K562 (cell line): ENCODE measurements around the gene FBXW11. TPM values are rescaled to one million over a fixed set of nuclear protein-coding genes. Genes with fewer than 3 reads are reported as not detected.

Experiments
- polyA plus RNA-seq, 8 experiments: library from polyadenylated mRNA; depleted of rRNA in 4 of 8; stranded (reverse) in 5 of 8; unstranded in 3 of 8; fragments of >200 nt; fragmentation: Nextera tagmentation in 2 of 8; fragmentation: Illumina TruSeq in 1 of 8; extraction: Ambion mirVana in 2 of 8; extraction: Trizol in 1 of 8; gene quantifications; 2 replicates each; pipeline versions ENCODE4 v1.2.1 to v1.2.3, GENCODE V29; 2011 to 2014; ENCODE audit warnings: inconsistent platforms in 1 of 8, missing spikeins in 1 of 8
- total RNA-seq, 7 experiments: library from RNA; depleted of rRNA in 6 of 7; stranded (reverse); fragments of >200 nt in 6 of 7; fragmentation: Illumina TruSeq in 2 of 7; extraction: Trizol in 2 of 7; gene quantifications; 2 replicates each; pipeline versions ENCODE4 v1.2.1 to v1.2.3, GENCODE V29; 2011 to 2021; ENCODE audit warnings: low replicate concordance in 1 of 7
- TF ChIP-seq, protein P1 (sequence below), 2 experiments: fragments of 450-650 bp in 1 of 2; sonication (generic) in 1 of 2; formaldehyde crosslinking in 1 of 2; IDR thresholded peaks; 2 replicates each; pipeline versions ENCODE4 v1.7.1 to v1.9.0; 2016 to 2022; ENCODE audit warnings: inconsistent platforms in 1 of 2, mild to moderate bottlenecking in 1 of 2, missing genetic modification reagents in 1 of 2
- TF ChIP-seq, protein P2 (sequence below): sonication (generic); IDR thresholded peaks from 2 replicates; pipeline ENCODE4 v1.6.1; 2016

The FBXW11 gene
- total and polyA plus RNA-seq, 9 of the 15 experiments (the other 6 are each of a cell fraction or from before 2014, with no cell fraction given), result 3.0 to 28.6 (median 23.6) TPM

DNA sequence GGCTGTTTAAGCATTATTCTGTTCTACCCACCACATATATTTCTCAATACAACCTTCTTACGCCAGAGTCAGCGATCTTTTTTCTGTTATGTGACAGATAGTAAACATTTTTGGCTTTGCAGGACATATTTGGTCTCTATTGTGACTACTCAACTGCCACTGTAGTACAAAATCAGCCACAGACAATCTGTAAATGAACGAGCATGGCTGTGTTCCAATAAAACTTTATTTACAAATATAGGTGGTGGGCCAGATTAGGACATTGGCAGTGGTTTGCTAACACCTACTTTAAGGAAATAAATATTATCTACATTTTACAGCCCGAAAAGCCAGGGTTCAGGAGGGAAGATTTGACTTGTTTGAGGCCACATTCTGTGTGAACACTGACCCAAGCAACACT is 40.2 kb upstream of the FBXW11 start (continued):
- TF ChIP-seq, protein P1, sequence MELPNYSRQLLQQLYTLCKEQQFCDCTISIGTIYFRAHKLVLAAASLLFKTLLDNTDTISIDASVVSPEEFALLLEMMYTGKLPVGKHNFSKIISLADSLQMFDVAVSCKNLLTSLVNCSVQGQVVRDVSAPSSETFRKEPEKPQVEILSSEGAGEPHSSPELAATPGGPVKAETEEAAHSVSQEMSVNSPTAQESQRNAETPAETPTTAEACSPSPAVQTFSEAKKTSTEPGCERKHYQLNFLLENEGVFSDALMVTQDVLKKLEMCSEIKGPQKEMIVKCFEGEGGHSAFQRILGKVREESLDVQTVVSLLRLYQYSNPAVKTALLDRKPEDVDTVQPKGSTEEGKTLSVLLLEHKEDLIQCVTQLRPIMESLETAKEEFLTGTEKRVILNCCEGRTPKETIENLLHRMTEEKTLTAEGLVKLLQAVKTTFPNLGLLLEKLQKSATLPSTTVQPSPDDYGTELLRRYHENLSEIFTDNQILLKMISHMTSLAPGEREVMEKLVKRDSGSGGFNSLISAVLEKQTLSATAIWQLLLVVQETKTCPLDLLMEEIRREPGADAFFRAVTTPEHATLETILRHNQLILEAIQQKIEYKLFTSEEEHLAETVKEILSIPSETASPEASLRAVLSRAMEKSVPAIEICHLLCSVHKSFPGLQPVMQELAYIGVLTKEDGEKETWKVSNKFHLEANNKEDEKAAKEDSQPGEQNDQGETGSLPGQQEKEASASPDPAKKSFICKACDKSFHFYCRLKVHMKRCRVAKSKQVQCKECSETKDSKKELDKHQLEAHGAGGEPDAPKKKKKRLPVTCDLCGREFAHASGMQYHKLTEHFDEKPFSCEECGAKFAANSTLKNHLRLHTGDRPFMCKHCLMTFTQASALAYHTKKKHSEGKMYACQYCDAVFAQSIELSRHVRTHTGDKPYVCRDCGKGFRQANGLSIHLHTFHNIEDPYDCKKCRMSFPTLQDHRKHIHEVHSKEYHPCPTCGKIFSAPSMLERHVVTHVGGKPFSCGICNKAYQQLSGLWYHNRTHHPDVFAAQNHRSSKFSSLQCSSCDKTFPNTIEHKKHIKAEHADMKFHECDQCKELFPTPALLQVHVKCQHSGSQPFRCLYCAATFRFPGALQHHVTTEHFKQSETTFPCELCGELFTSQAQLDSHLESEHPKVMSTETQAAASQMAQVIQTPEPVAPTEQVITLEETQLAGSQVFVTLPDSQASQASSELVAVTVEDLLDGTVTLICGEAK (IDR thresholded peaks at IDR 0.05), result peak; percentile 92
- TF ChIP-seq, protein P1 (CRISPR knock-in tag; IDR thresholded peaks at IDR 0.05), result peak; percentile 78
- TF ChIP-seq, protein P2, sequence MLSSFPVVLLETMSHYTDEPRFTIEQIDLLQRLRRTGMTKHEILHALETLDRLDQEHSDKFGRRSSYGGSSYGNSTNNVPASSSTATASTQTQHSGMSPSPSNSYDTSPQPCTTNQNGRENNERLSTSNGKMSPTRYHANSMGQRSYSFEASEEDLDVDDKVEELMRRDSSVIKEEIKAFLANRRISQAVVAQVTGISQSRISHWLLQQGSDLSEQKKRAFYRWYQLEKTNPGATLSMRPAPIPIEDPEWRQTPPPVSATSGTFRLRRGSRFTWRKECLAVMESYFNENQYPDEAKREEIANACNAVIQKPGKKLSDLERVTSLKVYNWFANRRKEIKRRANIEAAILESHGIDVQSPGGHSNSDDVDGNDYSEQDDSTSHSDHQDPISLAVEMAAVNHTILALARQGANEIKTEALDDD, result no peak
